Kidney (tissue), 14 donors: ENCODE results near the gene SLC19A3. TPM values are rescaled to one million over a fixed set of nuclear protein-coding genes. Genes with fewer than 3 reads are reported as not detected.
"Not testable (repeated sequence)": the region's sequence is repeated elsewhere in the genome, so short reads cannot be mapped to it uniquely, and the experiment has no call there.

Experiments
- DNase-seq, 5 donors: peaks; one replicate each; pipeline ENCODE4 v3.0.0-alpha.2; 2013 to 2020
- FAIRE-seq: peaks from 2 replicates; lab custom pipeline; 2012; peaks lifted over from hg19 to GRCh38; lab: Jason Lieb, UNC
- H3K27ac ChIP-seq, 2 donors: one replicate each; pipeline ENCODE4 v1.7.0; 2013; ENCODE audit warnings: low read depth in 2 of 2, low read length in 2 of 2, inconsistent platforms in 1 of 2
- H3K27me3 ChIP-seq: one replicate; pipeline ENCODE4 v1.7.1; 2013; ENCODE audit warnings: low read length, inconsistent platforms; ENCODE audit not compliant: control insufficient read depth, insufficient read depth
- H3K36me3 ChIP-seq, 3 donors: one replicate each; pipeline versions ENCODE4 v1.7.0 to v1.7.1; 2013; ENCODE audit warnings: low read length in 3 of 3, control low read depth in 1 of 3, inconsistent platforms in 1 of 3; ENCODE audit not compliant: insufficient read depth in 3 of 3, control insufficient read depth in 2 of 3
- H3K4me1 ChIP-seq, 3 donors: one replicate each; pipeline versions ENCODE4 v1.7.0 to v1.7.1; 2013; ENCODE audit warnings: low read length in 3 of 3, inconsistent platforms in 1 of 3, low read depth in 1 of 3; ENCODE audit not compliant: control insufficient read depth in 2 of 3, insufficient read depth in 2 of 3
- H3K4me3 ChIP-seq, 3 donors: one replicate each; pipeline versions ENCODE4 v1.7.0 to v1.8.1; 2013; ENCODE audit warnings: low read length in 3 of 3, control low read depth in 1 of 3, inconsistent platforms in 1 of 3
- H3K9ac ChIP-seq, 3 donors: one replicate each; pipeline versions ENCODE4 v1.7.0 to v1.7.1; 2013; ENCODE audit warnings: low read length in 3 of 3, control low read depth in 1 of 3, inconsistent platforms in 1 of 3
- H3K9me3 ChIP-seq, 3 donors: one replicate each; pipeline versions ENCODE4 v1.7.0 to v1.7.1; 2013; ENCODE audit warnings: low read length in 3 of 3, control low read depth in 1 of 3, inconsistent platforms in 1 of 3; ENCODE audit not compliant: control insufficient read depth in 2 of 3, insufficient read depth in 1 of 3
- CTCF ChIP-seq: IDR thresholded peaks from 3 replicates; pipeline ENCODE4 v1.5.1; 2012; ENCODE audit warnings: mild to moderate bottlenecking, moderate library complexity, borderline replicate concordance; ENCODE audit not compliant: insufficient read depth; ENCODE audit errors: extremely low read depth
- intact Hi-C: fragments of 100-400 bp; cut with DNase I; formaldehyde crosslinking; loops from one replicate; pipeline ENCODE4 v1.11.1; 2022
- polyA plus RNA-seq: library from polyadenylated mRNA; stranded (reverse); fragments of 350-450 nt; fragmentation: Illumina TruSeq; extraction: RNeasy Lipid Tissue Mini Kit (QIAGEN cat#74804); gene quantifications from one replicate; pipeline ENCODE4 v1.2.3, GENCODE V29; 2014; ENCODE audit warnings: low read depth, low replicate concordance; ENCODE audit not compliant: insufficient read depth
- total RNA-seq: library from RNA; stranded (reverse); fragmentation: NEBNext Ultra II Directional; extraction: Animal tissue kit (Norgen Biotek cat#: 25700); gene quantifications from one replicate; pipeline ENCODE4 v1.2.1, GENCODE V29; 2021
- donor health status: control.
- donor health status: control.
- donor health status: control.
- donor health status: control.
- donor health status: control.
- donor health status: DM: yes; HTN: yes; CAD: no.
- donor health status: Normal renal cell carcinoma (clear cell type).

Gene SLC19A3
- total and polyA plus RNA-seq, 2 donors from 2014 or later: 4.4 to 8.3 TPM

- H3K9ac ChIP-seq: no peak within 1 kb of the TSS
- H3K27me3 ChIP-seq: no peaks in the 10 kb centered on the region
- TF ChIP-seq CTCF: no peak
- H3K4me3 ChIP-seq: no peak within 1 kb of the TSS
- no peaks in the 10 kb centered on the region for H3K4me1 ChIP-seq
- intact Hi-C loops: no loop called here
- H3K27ac ChIP-seq: no peak within 1 kb of the TSS
- no peak for DNase-seq
- FAIRE-seq: no peak
- no peaks in the 10 kb centered on the region for H3K9me3 ChIP-seq
- H3K36me3 ChIP-seq: no peaks in the 10 kb centered on the region
Observed at GRCh38 chr2:227745594-227745993, 27.8 kb upstream of the SLC19A3 start, which contains the start of gene SCYGR8. TSS of gene SCYGR8 (plus strand) at chr2:227745894. CDS start at chr2:227745894, 0 bp downstream.

- H3K9me3 ChIP-seq, H3K27me3 ChIP-seq, H3K36me3 ChIP-seq, intact Hi-C loops, H3K9ac ChIP-seq, H3K4me3 ChIP-seq, H3K27ac ChIP-seq, H3K4me1 ChIP-seq, FAIRE-seq: not testable (repeated sequence)
- TF ChIP-seq CTCF: peak; percentile 44
- peak in 1 of 5 donors; percentile 29 for DNase-seq
Observed at GRCh38 chr2:227740705-227741104, 22.9 kb upstream of the SLC19A3 start.

GRCh38 chr2:227739351-227739750 lies 21.5 kb upstream of the SLC19A3 start:
- H3K27ac ChIP-seq: no peak overlapping the region
- H3K9me3 ChIP-seq: no peaks in the 10 kb centered on the region
- no peak for TF ChIP-seq CTCF
- intact Hi-C loops: no loop called here
- FAIRE-seq (no peak), DNase-seq (no peak)
- H3K36me3 ChIP-seq: no peaks in the 10 kb centered on the region
- no peaks in the 10 kb centered on the region for H3K4me1 ChIP-seq
- H3K27me3 ChIP-seq: no peaks in the 10 kb centered on the region
- no peak overlapping the region for H3K9ac ChIP-seq
- H3K4me3 ChIP-seq: no peak overlapping the region

GRCh38 chr2:227728035-227728434 lies 10.2 kb upstream of the SLC19A3 start, which contains the start of gene SCYGR7:
TSS of gene SCYGR7 (plus strand) at chr2:227728335. CDS start at chr2:227728335, 0 bp downstream.
- TF ChIP-seq CTCF: no peak
- no peak for DNase-seq
- no peak within 1 kb of the TSS for H3K9ac ChIP-seq
- no peaks in the 10 kb centered on the region for H3K36me3 ChIP-seq
- intact Hi-C loops: no loop called here
- H3K9me3 ChIP-seq: no peaks in the 10 kb centered on the region
- H3K4me1 ChIP-seq: no peaks in the 10 kb centered on the region
- no peak within 1 kb of the TSS for H3K4me3 ChIP-seq
- FAIRE-seq: no peak
- no peaks in the 10 kb centered on the region for H3K27me3 ChIP-seq
- H3K27ac ChIP-seq: no peak within 1 kb of the TSS
